Panc1 (cell line): ENCODE data around the gene SDF2L1. TPM values are rescaled to one million over a fixed set of nuclear protein-coding genes. Genes with fewer than 3 reads are reported as not detected.

Experiments
- ATAC-seq: fragments of 200-7000 bp; cut with Tn5 transposase; 2 replicates; pipeline ENCODE4 v1.9.1; 2020; ENCODE audit warnings: mild to moderate bottlenecking, moderate library complexity
- BruUV-seq: library from RNA; stranded (reverse); fragments of 400-500 nt; replicated peaks from 2 replicates; lab custom pipeline; 2021; lab: Mats Ljungman, UMichigan
- CTCF ChIA-PET: fragments of 300-600 bp; sonication (Branson Sonifier 250); formaldehyde crosslinking; loops from one replicate; lab custom pipeline; 2022; ENCODE audit warnings: antibody characterized with exemption; lab: Charles Lee
- POLR2A ChIA-PET: fragments of 300-600 bp; sonication (Branson Sonifier 250); formaldehyde crosslinking; loops from one replicate; lab custom pipeline; 2022; ENCODE audit warnings: antibody characterized with exemption; lab: Charles Lee
- DNase-seq: peaks from one replicate; pipeline ENCODE4 v3.0.0-alpha.2; 2010; ENCODE audit warnings: low read depth, low spot score
- H3K27ac ChIP-seq: 2 replicates; pipeline ENCODE4 v1.5.1; 2011; ENCODE audit warnings: mild to moderate bottlenecking, low read length, inconsistent platforms
- H3K27me3 ChIP-seq: fragments of 200-500 bp; sonication (Bioruptor generic); 2 replicates; pipeline ENCODE4 v1.6.0; 2014; ENCODE audit warnings: low read length, inconsistent platforms; ENCODE audit not compliant: control insufficient read depth, insufficient read depth
- H3K36me3 ChIP-seq: fragments of 200-500 bp; sonication (Bioruptor generic); 2 replicates; pipeline ENCODE4 v1.5.1; 2014; ENCODE audit warnings: inconsistent platforms, mild to moderate bottlenecking, low read length, moderate library complexity; ENCODE audit not compliant: control insufficient read depth, insufficient read depth
- H3K4me1 ChIP-seq: 2 replicates; pipeline ENCODE4 v1.5.1; 2011; ENCODE audit warnings: inconsistent platforms, mild to moderate bottlenecking, low read length, moderate library complexity; ENCODE audit not compliant: control insufficient read depth, insufficient read depth
- H3K4me3 ChIP-seq, 2 experiments: 2 replicates each; pipeline ENCODE4 v1.5.1; 2011 to 2012; ENCODE audit warnings: low read depth in 2 of 2, low read length in 2 of 2, mild to moderate bottlenecking in 2 of 2, inconsistent platforms in 1 of 2, moderate library complexity in 1 of 2
- H3K9me3 ChIP-seq: fragments of 200-500 bp; sonication (Bioruptor generic); 2 replicates; pipeline ENCODE4 v1.5.1; 2014; ENCODE audit warnings: low read depth, mild to moderate bottlenecking, inconsistent platforms, low read length, moderate library complexity; ENCODE audit not compliant: control insufficient read depth, insufficient read depth
- CTCF ChIP-seq: fragments of 450-650 bp; IDR thresholded peaks from 2 replicates; pipeline ENCODE4 v1.5.1; 2017; ENCODE audit warnings: mild to moderate bottlenecking
- POLR2AphosphoS5 ChIP-seq: IDR thresholded peaks from 2 replicates; pipeline ENCODE4 v1.6.1; 2012; ENCODE audit warnings: mild to moderate bottlenecking, low read depth, low read length, moderate library complexity
- REST ChIP-seq, 2 experiments: IDR thresholded peaks; 2 replicates each; pipeline ENCODE4 v1.6.1; 2011 to 2012; ENCODE audit warnings: low read depth in 2 of 2, control low read depth in 1 of 2, low read length in 1 of 2, mild to moderate bottlenecking in 1 of 2, moderate library complexity in 1 of 2; ENCODE audit not compliant: insufficient read depth in 1 of 2
- SIN3A ChIP-seq: IDR thresholded peaks from 2 replicates; pipeline ENCODE4 v1.6.1; 2012; ENCODE audit warnings: low read depth, mild to moderate bottlenecking, low read length, moderate library complexity, borderline replicate concordance; ENCODE audit not compliant: insufficient read depth
- TCF7L2 ChIP-seq: IDR thresholded peaks from 2 replicates; pipeline ENCODE4 v1.6.1; 2011; ENCODE audit warnings: mild to moderate bottlenecking, low read depth, low read length, inconsistent platforms
- in situ Hi-C: cut with HindIII; loops from 2 replicates; pipeline ENCODE4 v1.10.0; 2016; ENCODE audit warnings: low sequenced_read_pairs, low pct_unique_long_range_greater_than_20kb
- intact Hi-C: fragments of 100-400 bp; cut with micrococcal nuclease; formaldehyde crosslinking; loops from one replicate; pipeline ENCODE4 v1.10.0; 2022; ENCODE audit not compliant: unreplicated experiment
- microRNA-seq: library from miRNA; unstranded; fragments of <30 nt; microRNA quantifications from one replicate; pipeline ENCODE4 v1.1.0, GENCODE V29; 2020; ENCODE audit not compliant: unreplicated experiment
- total RNA-seq: library from RNA; stranded (reverse); gene quantifications from one replicate; pipeline ENCODE4 v1.2.1, GENCODE V29; 2021; ENCODE audit not compliant: unreplicated experiment

Gene SDF2L1
- total RNA-seq, 1 experiment from 2014 or later: 66.0 TPM

GRCh38 chr22:21693333-21693998, 51.4 kb downstream of the SDF2L1 start:
- Histone ChIP-seq H3K4me3 (no peak overlapping the region), H3K27me3 (no peaks in the 10 kb centered on the region), H3K36me3 (no peaks in the 10 kb centered on the region), H3K9me3 (no peaks in the 10 kb centered on the region), H3K27ac (no peak overlapping the region), H3K4me1 (no peaks in the 10 kb centered on the region)
- POLR2A ChIA-PET: no interaction called here
- ATAC-seq: no peak
- intact Hi-C loops: no loop called here
- no TSS peak for BruUV-seq
- no peak for DNase-seq
- in situ Hi-C loops: no loop called here
- CTCF ChIA-PET: no interaction called here
- TF ChIP-seq TCF7L2: no peak
- TF ChIP-seq SIN3A: no peak
- no peak for TF ChIP-seq CTCF
- no peak for TF ChIP-seq POLR2AphosphoS5
- TF ChIP-seq REST (IDR thresholded peaks at IDR 0.05; ENCODE audit: insufficient read depth in 1 of 2, low read depth in 2 of 2, low read length in 1 of 2): no peak

Small RNAs within 50 kb of the gene (microRNA-seq; reads per million reads assigned to microRNA genes)
- gene MIR130B (815 reads per million, percentile 78 among the genes with 10 or more reads in this experiment), gene MIR301B (17.8 reads per million, percentile 37 among the genes with 10 or more reads in this experiment)

Other genes with a start within 250 kb of the SDF2L1 start
- 7.3 TPM for gene HIC2, start 224.9 kb upstream of the SDF2L1 start, total RNA-seq
- gene TMEM191C, start 174.9 kb upstream of the SDF2L1 start, total RNA-seq: 2.9 TPM
- 0.90 TPM for gene RIMBP3C, start 90.8 kb upstream of the SDF2L1 start, total RNA-seq
- 51.1 TPM for gene UBE2L3, start 74.6 kb upstream of the SDF2L1 start, total RNA-seq
- 60.6 TPM for gene YDJC, start 12.3 kb upstream of the SDF2L1 start, total RNA-seq
- not detected for gene CCDC116, start 9.5 kb upstream of the SDF2L1 start, total RNA-seq
- gene PPIL2, start 23.7 kb downstream of the SDF2L1 start, total RNA-seq: 40.0 TPM
- gene YPEL1, start 93.5 kb downstream of the SDF2L1 start, total RNA-seq: 4.0 TPM
- gene MAPK1, start 225.3 kb downstream of the SDF2L1 start, total RNA-seq: 122 TPM